Measurements from ENCODE around the gene ILDR2. TPM values are rescaled to one million over a fixed set of nuclear protein-coding genes. Genes with fewer than 3 reads are reported as not detected.

ILDR2 gene
- polyA plus RNA-seq (ENCODE audit: insufficient read length in 4 of 4) = 10 to 100 TPM; 13.9 to 16.5 (median 15.5) TPM

GRCh38 chr1:166975361-166976129 lies at the start of gene ILDR2:
ILDR2 (minus strand) TSS chr1:166975540; CDS start chr1:166975268, 272 bp downstream.
- DNase-seq (ENCODE audit: low read depth in 4 of 4, low spot score in 3 of 4) = peak in 3 of 4 donors; percentile 23 to 49 (median 29)

- DNase-seq (ENCODE audit: low read depth in 4 of 4, low spot score in 3 of 4) = no peak
These were observed 47.0 kb upstream of the ILDR2 start for GRCh38 chr1:167022384-167022783.

GRCh38 chr1:167016100-167016750 lies 40.9 kb upstream of the ILDR2 start:
- DNase-seq (ENCODE audit: low read depth in 4 of 4, low spot score in 3 of 4) = no peak

- no peak for DNase-seq (ENCODE audit: low read depth in 4 of 4, low spot score in 3 of 4)
These were observed 38.0 kb upstream of the ILDR2 start for GRCh38 chr1:167013108-167013929.

GRCh38 chr1:167012570-167012969 lies 37.2 kb upstream of the ILDR2 start:
- no peak for DNase-seq (ENCODE audit: low read depth in 4 of 4, low spot score in 3 of 4)

- DNase-seq (ENCODE audit: low read depth in 4 of 4, low spot score in 3 of 4) = no peak
These were observed 36.3 kb upstream of the ILDR2 start for GRCh38 chr1:167011560-167012191.

GRCh38 chr1:167003711-167004110 lies 28.4 kb upstream of the ILDR2 start:
- DNase-seq (ENCODE audit: low read depth in 4 of 4, low spot score in 3 of 4) = no peak

GRCh38 chr1:167002354-167002753 lies 27.0 kb upstream of the ILDR2 start:
- DNase-seq (ENCODE audit: low read depth in 4 of 4, low spot score in 3 of 4) = no peak

- DNase-seq (ENCODE audit: low read depth in 4 of 4, low spot score in 3 of 4) = no peak
These were observed 25.2 kb upstream of the ILDR2 start for GRCh38 chr1:167000546-167000945.

GRCh38 chr1:166999500-167000055 lies 24.2 kb upstream of the ILDR2 start:
- no peak for DNase-seq (ENCODE audit: low read depth in 4 of 4, low spot score in 3 of 4)

GRCh38 chr1:166999075-166999474 lies 23.7 kb upstream of the ILDR2 start:
- DNase-seq (ENCODE audit: low read depth in 4 of 4, low spot score in 3 of 4) = no peak

- no peak for DNase-seq (ENCODE audit: low read depth in 4 of 4, low spot score in 3 of 4)
These were observed 13.7 kb upstream of the ILDR2 start, which contains the start of gene MAEL for GRCh38 chr1:166988974-166989515. MAEL (plus strand) TSS chr1:166989280; CDS start chr1:166989353, 73 bp downstream.

GRCh38 chr1:166981589-166981988 lies 6.2 kb upstream of the ILDR2 start:
- no peak for DNase-seq (ENCODE audit: low read depth in 4 of 4, low spot score in 3 of 4)

- DNase-seq (ENCODE audit: low read depth in 4 of 4, low spot score in 3 of 4) = no peak
These were observed 5.5 kb upstream of the ILDR2 start for GRCh38 chr1:166980818-166981217.

GRCh38 chr1:166980383-166980782 lies 5.0 kb upstream of the ILDR2 start:
- no peak for DNase-seq (ENCODE audit: low read depth in 4 of 4, low spot score in 3 of 4)

- DNase-seq (ENCODE audit: low read depth in 4 of 4, low spot score in 3 of 4) = no peak
These were observed 3.5 kb upstream of the ILDR2 start for GRCh38 chr1:166978821-166979220.

- DNase-seq (ENCODE audit: low read depth in 4 of 4, low spot score in 3 of 4) = no peak
These were observed 2.6 kb upstream of the ILDR2 start for GRCh38 chr1:166977951-166978350.

- DNase-seq (ENCODE audit: low read depth in 4 of 4, low spot score in 3 of 4) = no peak
These were observed 544 bp downstream of the ILDR2 start for GRCh38 chr1:166974647-166975345.

GRCh38 chr1:166972826-166973225 lies 2.5 kb downstream of the ILDR2 start:
- DNase-seq (ENCODE audit: low read depth in 4 of 4, low spot score in 3 of 4) = no peak

Data from right renal pelvis (tissue), 4 donors.